HEK293T (cell line): Measurements from ENCODE around the gene PEDS1.

Experiments
- CTCF ChIA-PET: fragments of 350-600 bp; formaldehyde crosslinking; extraction: SDS; loops from one replicate; lab custom pipeline; 2021; ENCODE audit warnings: antibody characterized with exemption, inconsistent platforms; lab: Yijun Ruan, JAX
- POLR2A ChIA-PET: fragments of 350-600 bp; formaldehyde crosslinking; extraction: SDS; loops from one replicate; lab custom pipeline; 2020; ENCODE audit warnings: antibody characterized with exemption, inconsistent platforms; lab: Yijun Ruan, JAX
- DNase-seq: peaks from one replicate; pipeline ENCODE4 v3.0.0; 2012; ENCODE audit warnings: mixed read lengths; ENCODE audit errors: extremely low spot score
- ARNT ChIP-seq: fragments of 450-650 bp; IDR thresholded peaks from 2 replicates; pipeline ENCODE4 v1.6.1; 2017; ENCODE audit warnings: mild to moderate bottlenecking
- BHLHE40 ChIP-seq: fragments of 450-650 bp; IDR thresholded peaks from 2 replicates; pipeline ENCODE4 v1.6.1; 2016; ENCODE audit warnings: mild to moderate bottlenecking, moderate library complexity, borderline replicate concordance
- CTBP1 ChIP-seq: fragments of 450-650 bp; IDR thresholded peaks from 2 replicates; pipeline ENCODE4 v1.6.1; 2016; ENCODE audit warnings: borderline replicate concordance
- ELF4 ChIP-seq: fragments of 450-650 bp; IDR thresholded peaks from 2 replicates; pipeline ENCODE4 v1.6.1; 2017; ENCODE audit warnings: antibody characterized with exemption
- FOXA1 ChIP-seq: fragments of 450-650 bp; IDR thresholded peaks from 2 replicates; pipeline ENCODE4 v1.6.1; 2016; ENCODE audit warnings: mild to moderate bottlenecking
- FOXK2 ChIP-seq: fragments of 450-650 bp; IDR thresholded peaks from 2 replicates; pipeline ENCODE4 v1.6.1; 2016; ENCODE audit warnings: mild to moderate bottlenecking
- FOXM1 ChIP-seq: fragments of 450-650 bp; IDR thresholded peaks from 2 replicates; pipeline ENCODE4 v1.6.1; 2017; ENCODE audit warnings: mild to moderate bottlenecking, borderline replicate concordance
- HDGF ChIP-seq: fragments of 450-650 bp; IDR thresholded peaks from 2 replicates; pipeline ENCODE4 v1.6.1; 2017; ENCODE audit warnings: antibody characterized with exemption, borderline replicate concordance
- L3MBTL2 ChIP-seq: fragments of 450-650 bp; conservative IDR thresholded peaks from 2 replicates; pipeline ENCODE4 v1.6.1; 2016; ENCODE audit warnings: mild to moderate bottlenecking
- LEF1 ChIP-seq: fragments of 450-650 bp; IDR thresholded peaks from 2 replicates; pipeline ENCODE4 v1.6.1; 2017; ENCODE audit warnings: mild to moderate bottlenecking, borderline replicate concordance
- NFRKB ChIP-seq: fragments of 450-650 bp; IDR thresholded peaks from 2 replicates; pipeline ENCODE4 v1.6.1; 2016; ENCODE audit warnings: mild to moderate bottlenecking, moderate library complexity
- PKNOX1 ChIP-seq: fragments of 450-650 bp; IDR thresholded peaks from 2 replicates; pipeline ENCODE4 v1.6.1; 2016
- SP1 ChIP-seq: fragments of 450-650 bp; IDR thresholded peaks from 2 replicates; pipeline ENCODE4 v1.6.1; 2017
- SUZ12 ChIP-seq: fragments of 450-650 bp; IDR thresholded peaks from 2 replicates; pipeline ENCODE4 v1.6.1; 2016; ENCODE audit warnings: mild to moderate bottlenecking
- TARDBP ChIP-seq: fragments of 450-650 bp; IDR thresholded peaks from 2 replicates; pipeline ENCODE4 v1.6.1; 2016
- ZNF384 ChIP-seq: fragments of 450-650 bp; IDR thresholded peaks from 2 replicates; pipeline ENCODE4 v1.6.1; 2016

PEDS1 gene

DNA sequence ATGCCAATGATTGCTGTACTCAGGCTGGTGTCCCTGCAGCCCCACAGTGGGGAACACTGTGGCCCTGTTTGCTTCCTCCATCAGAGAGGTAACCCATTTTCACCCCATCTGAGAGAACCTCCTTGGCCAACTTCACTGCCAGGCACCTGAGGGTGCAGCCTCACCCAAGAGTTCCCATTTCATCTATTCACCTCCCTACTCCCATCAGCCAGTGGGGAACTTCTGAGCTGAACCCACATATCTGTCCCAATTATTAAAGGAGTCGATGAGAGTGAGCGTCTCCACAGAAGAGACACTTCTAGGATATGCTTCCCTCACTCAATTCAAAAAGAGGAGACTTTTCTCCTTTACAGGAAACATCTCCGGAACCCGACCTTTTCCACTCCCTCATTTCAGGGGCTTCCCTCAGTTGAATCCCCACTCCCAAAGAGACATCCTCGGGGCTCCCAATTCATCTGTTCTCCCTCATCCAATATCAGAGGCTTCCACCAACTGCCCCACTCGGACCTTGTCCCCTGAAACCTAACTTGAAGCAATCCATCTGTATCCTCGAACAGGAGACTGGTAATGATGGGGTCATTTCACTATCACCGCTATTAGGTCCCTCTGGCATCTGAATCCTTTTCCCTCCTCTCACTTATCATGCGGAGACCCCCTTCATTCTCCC lies 41.6 kb downstream of the PEDS1 start:
- POLR2A ChIA-PET, result interaction anchor here (0.9 to 5.3 kb wide), 3 partner anchors 12 to 399 kb away, joined by 3 to 50 read pairs (median 7); partner anchors contain the start of genes PEDS1 and PTPN1
- no peak for DNase-seq
- CTCF ChIA-PET, result no interaction called here
- TF ChIP-seq TARDBP (no peak), ELF4 (no peak), ZNF384 (no peak), FOXK2 (no peak), ARNT (no peak), SP1 (no peak)

DNA sequence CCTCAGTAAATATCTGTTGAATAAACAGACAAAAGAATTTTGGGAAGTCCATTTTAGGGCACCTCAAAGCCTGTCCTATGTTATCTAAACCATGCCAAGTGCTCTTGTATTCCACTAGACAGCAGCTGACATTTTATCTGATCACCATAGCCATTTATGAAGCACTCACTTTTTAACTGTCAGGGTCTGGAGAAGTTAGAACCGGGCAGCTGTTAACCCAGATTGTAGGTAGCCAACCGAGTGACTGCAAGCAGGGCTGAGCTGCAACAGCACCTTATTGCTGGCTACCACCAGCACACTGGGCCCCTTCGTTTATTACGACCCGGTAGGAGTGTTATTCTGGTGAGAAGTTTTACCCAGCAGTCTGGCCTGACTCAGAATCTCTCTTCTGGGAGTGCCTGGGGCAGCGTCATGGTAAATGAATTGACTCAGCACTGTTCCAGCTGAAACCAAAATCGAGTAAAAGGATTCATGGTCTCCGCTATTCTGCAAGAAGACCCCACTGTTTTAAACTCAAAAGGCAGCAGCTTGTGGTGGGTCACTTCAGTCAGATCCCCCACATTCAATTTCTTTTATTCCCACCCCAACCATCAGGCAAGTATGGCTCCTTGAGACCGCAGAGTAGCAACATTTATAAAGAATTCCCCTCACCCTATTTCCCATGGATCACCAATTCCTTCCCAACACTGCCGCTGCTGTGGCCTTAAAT lies 42.2 kb downstream of the PEDS1 start:
- ChIA-PET CTCF (interaction anchor here (0.9 kb wide), 1 partner anchor 131 kb away, joined by 3 read pairs; no protein-coding TSS in a partner anchor), POLR2A (interaction anchor here (0.9 to 2.3 kb wide), 2 partner anchors 43 to 399 kb away, joined by 3 to 7 read pairs; partner anchors contain the start of genes PEDS1 and PTPN1)
- DNase-seq, result no peak
- TF ChIP-seq ARNT (no peak), ZNF384 (no peak), LEF1 (no peak), NFRKB (no peak), SUZ12 (no peak), TARDBP (no peak), L3MBTL2 (no peak), HDGF (no peak), SP1 (no peak), BHLHE40 (no peak), PKNOX1 (no peak)

DNA sequence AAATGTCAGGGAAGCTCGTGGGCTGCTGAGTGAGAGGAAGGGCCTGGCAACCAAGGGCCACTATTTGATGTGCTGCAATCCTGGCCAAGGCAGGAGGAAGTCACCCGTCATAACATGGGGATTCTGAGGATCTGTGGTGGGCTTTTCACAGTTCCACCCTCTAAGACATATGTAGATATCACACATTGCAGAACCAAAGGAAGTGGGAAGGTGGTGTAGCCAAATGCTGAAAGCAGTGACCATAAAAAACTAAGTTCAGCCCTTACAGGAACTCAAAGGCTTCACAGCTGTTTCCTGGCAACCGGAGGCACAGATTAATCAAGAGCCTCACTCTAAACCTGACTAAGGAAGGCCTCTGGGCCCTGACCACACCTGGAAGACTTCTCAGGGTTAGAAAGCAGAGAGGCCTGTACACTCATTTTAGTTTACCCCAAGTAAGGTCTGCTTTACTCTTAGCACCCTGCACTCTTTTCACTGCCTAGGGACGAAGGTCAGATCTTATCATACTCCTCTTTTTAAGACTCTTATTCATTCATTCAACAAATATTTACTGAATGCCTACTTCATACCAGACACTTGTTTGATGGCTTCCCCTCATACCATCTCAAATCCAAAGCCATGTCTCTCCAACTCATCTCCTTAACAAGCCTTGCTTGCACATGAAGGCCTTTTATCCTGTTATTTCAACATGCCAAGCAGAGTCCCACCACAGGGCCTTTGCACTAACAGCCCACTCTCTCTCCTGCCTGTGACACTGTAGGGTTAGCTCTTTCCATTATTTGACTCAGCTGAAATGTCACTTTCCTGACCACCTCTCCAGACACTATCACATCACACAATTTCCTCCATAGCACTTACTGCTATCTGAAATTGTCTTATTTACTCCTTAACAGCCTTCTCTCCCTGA lies 43.1 kb downstream of the PEDS1 start:
- CTCF ChIA-PET, result interaction anchor here (0.9 kb wide), 1 partner anchor 130 kb away, joined by 3 read pairs; no protein-coding TSS in a partner anchor
- no peak for DNase-seq
- POLR2A ChIA-PET, result interaction anchor here (1.6 to 2.3 kb wide), 2 partner anchors 44 to 84 kb away, joined by 4 to 7 read pairs; partner anchors contain the start of gene PEDS1
- TF ChIP-seq LEF1 (no peak), L3MBTL2 (no peak)

GRCh38 chr20:50108556-50109235 lies 44.8 kb downstream of the PEDS1 start:
- ChIA-PET POLR2A (no interaction called here), CTCF (no interaction called here)

DNA sequence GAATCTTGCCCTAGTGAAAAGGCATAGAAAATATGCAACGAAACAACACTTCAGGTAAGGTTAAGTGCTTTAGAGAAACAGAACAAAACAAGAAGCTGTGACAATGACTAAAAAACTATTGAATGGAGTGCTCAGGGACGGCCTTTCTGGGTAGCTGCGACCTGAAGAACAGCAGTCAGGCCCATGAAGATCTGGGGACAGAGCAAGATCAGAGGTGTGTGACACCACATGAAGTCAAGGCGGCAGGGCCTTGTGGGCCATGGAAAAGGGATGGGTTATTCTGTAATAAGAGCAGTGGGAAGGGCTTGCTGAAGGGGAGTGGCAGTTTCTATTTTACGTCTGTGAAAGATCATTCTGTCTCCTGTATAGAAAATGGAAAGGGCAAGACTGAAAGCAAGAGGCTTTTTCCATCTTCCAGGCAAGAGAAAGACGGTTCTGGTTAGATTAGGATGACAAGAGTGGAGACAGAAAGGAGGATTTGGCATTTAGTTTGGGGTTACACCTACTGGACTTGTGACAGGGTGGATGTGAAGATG lies 45.7 kb downstream of the PEDS1 start:
- no peak for DNase-seq
- CTCF ChIA-PET, result interaction anchor here (1.1 kb wide), 1 partner anchor 36 kb away, joined by 4 read pairs; no protein-coding TSS in a partner anchor
- TF ChIP-seq ELF4, result no peak
- no peak for TF ChIP-seq CTBP1
- no peak for TF ChIP-seq LEF1
- TF ChIP-seq TARDBP, result no peak
- TF ChIP-seq FOXA1, result no peak
- no peak for TF ChIP-seq ARNT
- TF ChIP-seq PKNOX1, result no peak
- TF ChIP-seq SP1, result no peak
- POLR2A ChIA-PET, result interaction anchor here (1.4 to 1.9 kb wide), 2 partner anchors 8 to 9 kb away, joined by 3 to 4 read pairs; no protein-coding TSS in a partner anchor

More at GRCh38 chr20:50108556-50109235, 44.8 kb downstream of the PEDS1 start:
- TF ChIP-seq TARDBP (no peak), CTBP1 (no peak), ARNT (no peak), SUZ12 (no peak), LEF1 (no peak), FOXM1 (no peak), SP1 (no peak), PKNOX1 (no peak), ELF4 (no peak)
- DNase-seq, result no peak
